T-helper 1 cell treated with Interleukin-12 subunit alpha and Interleukin-12 subunit beta and Interleukin-4 antibody, amounts not matched to agents 30 ng/mL and 1 ng/mL, for 36 hours (primary cell): Measurements from ENCODE around the gene UACA. TPM values are rescaled to one million over a fixed set of nuclear protein-coding genes. Genes with fewer than 3 reads are reported as not detected.

ENCODE experiments used
- intact Hi-C: fragments of 100-400 bp; cut with micrococcal nuclease; formaldehyde crosslinking; loops from one replicate; pipeline ENCODE4 v1.15.1; 2024
- total RNA-seq: library from RNA; stranded (reverse); gene quantifications from 2 replicates; pipeline ENCODE4 v1.2.3, GENCODE V29; 2022

UACA gene
- total RNA-seq, 1 donor from 2014 or later, result 0.66 TPM

DNA sequence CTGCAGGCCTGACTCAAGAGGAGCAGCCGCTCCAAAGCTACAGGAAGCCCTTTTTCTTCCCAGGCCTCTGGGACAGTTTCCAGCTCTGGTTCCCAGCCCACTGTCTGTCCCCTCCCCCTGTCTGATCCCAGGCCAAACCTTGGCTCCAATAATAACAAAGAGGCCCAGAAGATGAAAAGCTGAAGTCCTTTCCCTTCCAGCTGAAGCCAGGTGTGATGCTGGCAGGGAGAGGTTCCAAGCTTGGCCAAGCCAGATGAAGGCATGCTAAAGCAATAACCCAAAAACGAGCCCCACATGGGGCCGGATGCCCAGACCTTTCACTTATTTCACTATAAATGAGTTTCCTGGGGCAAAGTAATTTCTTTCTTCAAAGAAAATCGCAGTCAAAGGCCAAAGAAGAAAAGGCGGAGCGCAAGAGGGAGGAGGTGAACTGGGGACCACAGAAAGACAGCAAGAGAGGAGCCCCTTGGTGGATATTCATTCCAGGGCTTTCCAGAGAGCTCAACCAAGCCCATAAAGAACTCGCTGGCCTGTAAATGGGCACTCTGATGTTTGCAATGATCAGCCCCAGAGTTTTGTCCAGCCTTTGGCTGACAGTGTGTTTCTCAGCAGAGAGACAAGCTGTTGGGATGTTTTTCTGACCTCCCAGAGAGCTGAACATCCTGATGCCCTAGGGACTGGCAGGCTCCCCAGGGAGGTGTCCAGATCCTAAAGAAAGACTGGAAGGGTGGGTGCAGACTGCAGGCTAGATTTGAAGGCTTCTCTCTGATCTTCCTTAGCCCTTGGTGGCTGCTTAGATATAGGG, 157.6 kb downstream of the UACA start:
- intact Hi-C loops, result no loop called here

DNA sequence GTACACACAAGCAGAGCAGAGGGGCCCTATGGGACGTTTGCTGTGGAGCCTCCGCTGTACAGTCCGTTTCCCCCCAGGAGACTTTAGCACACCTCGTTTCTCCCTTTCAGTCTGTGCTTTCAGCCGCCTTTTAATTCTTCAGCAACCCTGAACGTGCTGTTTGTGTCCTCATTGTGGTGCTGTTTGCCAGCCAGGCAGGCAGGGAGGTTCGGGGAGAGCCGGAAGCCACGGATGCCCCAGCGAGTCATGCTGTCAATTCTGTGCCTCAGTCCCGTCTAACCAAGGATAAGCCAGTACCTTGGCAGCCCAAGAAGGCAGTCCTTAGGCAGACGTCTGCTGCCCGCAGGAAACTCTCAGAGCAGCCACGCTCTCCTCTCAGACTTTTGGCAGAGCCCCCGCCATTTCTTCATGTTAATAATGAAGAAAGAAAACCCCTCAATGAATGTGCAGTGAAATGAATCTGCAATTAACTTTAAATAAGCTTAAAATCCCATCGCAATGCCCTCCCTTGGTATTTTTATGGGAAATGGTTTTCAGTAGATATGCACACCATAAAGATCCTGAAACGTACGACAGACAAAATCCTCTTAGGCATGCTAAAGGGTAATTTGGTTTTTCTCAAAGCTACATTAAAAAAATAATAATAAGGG, 158.6 kb downstream of the UACA start:
- intact Hi-C loops, result no loop called here

Other genes with a start within 250 kb of the UACA start
- gene LARP6, start 90.6 kb upstream of the UACA start, total RNA-seq, result not detected in 2 replicates
- gene THAP10, start 128.9 kb upstream of the UACA start, total RNA-seq, result not detected in 2 replicates
- 0.29 TPM in 1 of 2 replicates, not detected in the other for gene LRRC49, start 129.3 kb upstream of the UACA start, total RNA-seq